ENCODE measurements around the gene RAB11FIP4. TPM values are rescaled to one million over a fixed set of nuclear protein-coding genes. Genes with fewer than 3 reads are reported as not detected.

The RAB11FIP4 gene
- total RNA-seq, 4 donors from 2014 or later = 0.09 to 0.22 (median 0.16) TPM; not detected in 1

GRCh38 chr17:31558748-31559583 is 167.5 kb downstream of the RAB11FIP4 start:
- in situ Hi-C loops (cut with MboI; ENCODE audit: low sequenced_read_pairs in 4 of 4) = loop anchor here in 3 of 4 donors (5.0 kb wide), 2 partner anchors 283 to 288 kb away; no protein-coding TSS in a partner anchor
- TF ChIP-seq CTCF (IDR thresholded peaks at IDR 0.05 in 4 of 5, conservative IDR thresholded peaks at IDR 0.05 in 1 of 5) (peak; percentile 72 to 99 (median 94)), POLR2A (IDR thresholded peaks at IDR 0.05) (peak; percentile 48 to 60)
- Histone ChIP-seq H3K4me3 (peak overlapping the region; percentile 56 to 76 (median 68)), H3K27ac (peak overlapping the region; percentile 55 to 86 (median 78)), H3K4me1 (peaks cover 0 to 6% of the 10 kb centered on the region in 2 donors), H3K36me3 (no peaks in the 10 kb centered on the region), H3K9me3 (no peaks in the 10 kb centered on the region), H3K27me3 (peaks cover 0 to 6% (median 0%) of the 10 kb centered on the region in 3 donors)
- peak; percentile 93 for ATAC-seq
- intact Hi-C loops (cut with DNase I; ENCODE audit: low total_unique reads) = loop anchor here (1.0 to 10.0 kb wide), 5 partner anchors 9 to 298 kb away; partner anchors contain the start of gene COPRS
- peak; percentile 59 to 70 for DNase-seq

GRCh38 chr17:31559584-31560501 is 168.4 kb downstream of the RAB11FIP4 start:
- intact Hi-C loops (cut with DNase I; ENCODE audit: low total_unique reads) = loop anchor here (1.0 to 10.0 kb wide), 3 partner anchors 135 to 297 kb away; partner anchors contain the start of gene COPRS
- Histone ChIP-seq H3K27ac (peak overlapping the region; percentile 55 to 86 (median 78)), H3K36me3 (no peaks in the 10 kb centered on the region), H3K4me3 (peak overlapping the region; percentile 56 to 76 (median 68)), H3K4me1 (peaks cover under 1 to 6% of the 10 kb centered on the region in 2 donors), H3K27me3 (peaks cover 0 to 6% (median 0%) of the 10 kb centered on the region in 3 donors), H3K9me3 (no peaks in the 10 kb centered on the region)
- DNase-seq = no peak
- ATAC-seq = peak in 1 of 2 donors; percentile 14
- TF ChIP-seq CTCF (IDR thresholded peaks at IDR 0.05 in 4 of 5, conservative IDR thresholded peaks at IDR 0.05 in 1 of 5) (no peak), POLR2A (IDR thresholded peaks at IDR 0.05) (no peak)
- in situ Hi-C loops (cut with MboI; ENCODE audit: low sequenced_read_pairs in 4 of 4) = loop anchor here in 3 of 4 donors (5.0 kb wide), 2 partner anchors 282 to 287 kb away; no protein-coding TSS in a partner anchor

GRCh38 chr17:31560616-31561235 is 169.3 kb downstream of the RAB11FIP4 start:
- intact Hi-C loops (cut with DNase I; ENCODE audit: low total_unique reads) = no loop called here
- in situ Hi-C loops (cut with MboI; ENCODE audit: low sequenced_read_pairs in 4 of 4) = no loop called here

More at GRCh38 chr17:31560616-31561235, 169.3 kb downstream of the RAB11FIP4 start:
- ATAC-seq = no peak
- H3K27ac ChIP-seq = peak overlapping the region; percentile 55 to 86 (median 78)
- peak overlapping the region; percentile 56 to 76 (median 68) for H3K4me3 ChIP-seq
- H3K36me3 ChIP-seq = no peaks in the 10 kb centered on the region
- TF ChIP-seq POLR2A (IDR thresholded peaks at IDR 0.05) (no peak), CTCF (IDR thresholded peaks at IDR 0.05 in 4 of 5, conservative IDR thresholded peaks at IDR 0.05 in 1 of 5) (no peak)
- DNase-seq = no peak
- peaks cover 0 to 6% (median 0%) of the 10 kb centered on the region in 3 donors for H3K27me3 ChIP-seq
- peaks cover 7 to 11% of the 10 kb centered on the region in 2 donors for H3K4me1 ChIP-seq
- no peaks in the 10 kb centered on the region for H3K9me3 ChIP-seq

Measured in gastrocnemius medialis (tissue), 4 donors.